Esophagus squamous epithelium (tissue), 5 donors: ENCODE results near the gene STRBP. TPM values are rescaled to one million over a fixed set of nuclear protein-coding genes. Genes with fewer than 3 reads are reported as not detected.

Experiments
- DNase-seq: peaks from one replicate; lab custom pipeline; 2025; lab: John Stamatoyannopoulos, UW
- H3K27ac ChIP-seq, 4 donors: fragments of 200-600 bp; sonication (generic); one replicate each; pipeline ENCODE4 v1.5.1; 2016 to 2019; ENCODE audit warnings: mild to moderate bottlenecking in 1 of 4
- H3K27me3 ChIP-seq, 4 donors: fragments of 200-600 bp; sonication (generic); 1 replicate in 3 of 4; 2 replicates in 1 of 4; pipeline versions ENCODE4 v1.5.1 to v1.6.0; 2017 to 2021; ENCODE audit warnings: antibody characterized with exemption in 1 of 4
- H3K36me3 ChIP-seq, 3 donors: fragments of 200-600 bp; sonication (generic); one replicate each; pipeline ENCODE4 v1.5.1; 2016 to 2019
- H3K4me1 ChIP-seq, 3 donors: fragments of 200-600 bp; sonication (generic); one replicate each; pipeline ENCODE4 v1.5.1; 2017 to 2019
- H3K4me3 ChIP-seq, 4 donors: fragments of 200-600 bp; sonication (generic); 1 replicate in 3 of 4; 2 replicates in 1 of 4; pipeline ENCODE4 v1.5.1; 2016 to 2019; ENCODE audit warnings: mild to moderate bottlenecking in 2 of 4, moderate library complexity in 1 of 4
- H3K9me3 ChIP-seq, 3 donors: fragments of 200-600 bp; sonication (generic); one replicate each; pipeline ENCODE4 v1.5.1; 2016 to 2019
- CTCF ChIP-seq, 6 experiments: fragments of 450-650 bp in 4 of 6; fragments of 200-600 bp in 2 of 6; sonication (generic) in 2 of 6; IDR thresholded peaks; one replicate each; pipeline ENCODE4 v1.5.1; 2016 to 2019; ENCODE audit warnings: antibody characterized with exemption in 6 of 6, mild to moderate bottlenecking in 4 of 6, moderate library complexity in 4 of 6
- POLR2A ChIP-seq, 4 donors: fragments of 450-650 bp; IDR thresholded peaks; one replicate each; pipeline ENCODE4 v1.6.1; 2017; ENCODE audit warnings: antibody characterized with exemption in 4 of 4, mild to moderate bottlenecking in 4 of 4, moderate library complexity in 3 of 4
- WGBS, 2 donors: methylation state at CpG; one replicate each; pipeline ENCODE4 v1.1.5; 2018; 5-methylcytosine and 5-hydroxymethylcytosine counted together
- intact Hi-C: fragments of 100-400 bp; cut with DNase I; formaldehyde crosslinking; loops from one replicate; pipeline ENCODE4 v1.15.0; 2022
- total RNA-seq, 4 donors: library from RNA; depleted of rRNA; stranded (reverse); fragments of >200 nt; gene quantifications; one replicate each; pipeline ENCODE4 v1.1.0, GENCODE V29; 2016
- donor health status: DM: yes; HTN: yes; CAD: no.

STRBP gene
- total RNA-seq, 4 donors from 2014 or later, result 22.7 to 26.1 (median 23.6) TPM

- 77 to 85% methylated on average over 3 of the region's 4 CpGs for WGBS, 2 donors
Measured at GRCh38 chr9:123312306-123312877, 44.0 kb upstream of the STRBP start.

GRCh38 chr9:123311250-123311752 lies 42.9 kb upstream of the STRBP start:
- TF ChIP-seq POLR2A (IDR thresholded peaks at IDR 0.05), result no peak
- Histone ChIP-seq H3K27me3 (no peaks in the 10 kb centered on the region), H3K9me3 (no peaks in the 10 kb centered on the region), H3K36me3 (no peaks in the 10 kb centered on the region), H3K4me1 (peaks cover 0 to 22% (median 2%) of the 10 kb centered on the region in 3 donors), H3K27ac (no peak overlapping the region), H3K4me3 (no peak overlapping the region)
- 66 to 73% methylated on average over 9 of the region's 9 CpGs for WGBS, 2 donors
- intact Hi-C loops, result no loop called here
- DNase-seq, result no peak

More at GRCh38 chr9:123312306-123312877, 44.0 kb upstream of the STRBP start:
- peaks cover 0 to 28% (median 2%) of the 10 kb centered on the region in 3 donors for H3K4me1 ChIP-seq
- no peaks in the 10 kb centered on the region for H3K36me3 ChIP-seq
- no peak for DNase-seq
- no peaks in the 10 kb centered on the region for H3K27me3 ChIP-seq
- no peak for TF ChIP-seq CTCF (IDR thresholded peaks at IDR 0.05)
- TF ChIP-seq POLR2A (IDR thresholded peaks at IDR 0.05), result no peak
- H3K4me3 ChIP-seq, result no peak overlapping the region
- no peaks in the 10 kb centered on the region for H3K9me3 ChIP-seq
- no peak overlapping the region for H3K27ac ChIP-seq
- intact Hi-C loops, result no loop called here

- 61 to 63% methylated on average over 4 of the region's 4 CpGs for WGBS, 2 donors
- DNase-seq, result no peak
- TF ChIP-seq POLR2A (IDR thresholded peaks at IDR 0.05) (no peak), CTCF (IDR thresholded peaks at IDR 0.05) (no peak)
- Histone ChIP-seq H3K36me3 (no peaks in the 10 kb centered on the region), H3K4me1 (peaks cover 0 to 16% (median 2%) of the 10 kb centered on the region in 3 donors), H3K27me3 (no peaks in the 10 kb centered on the region), H3K9me3 (no peaks in the 10 kb centered on the region), H3K27ac (no peak overlapping the region), H3K4me3 (no peak overlapping the region)
- intact Hi-C loops, result no loop called here
Measured at GRCh38 chr9:123310551-123311249, 42.3 kb upstream of the STRBP start.

GRCh38 chr9:123309611-123310010 lies 41.2 kb upstream of the STRBP start:
- H3K27ac ChIP-seq, result no peak overlapping the region
- TF ChIP-seq CTCF (IDR thresholded peaks at IDR 0.05), result no peak
- TF ChIP-seq POLR2A (IDR thresholded peaks at IDR 0.05), result no peak
- 71 to 90% methylated on average over 1 of the region's 1 CpG for WGBS, 2 donors

GRCh38 chr9:123305879-123306278 lies 37.5 kb upstream of the STRBP start:
- no peaks in the 10 kb centered on the region for H3K9me3 ChIP-seq
- H3K4me3 ChIP-seq, result no peak overlapping the region
- H3K4me1 ChIP-seq, result no peaks in the 10 kb centered on the region
- no peak overlapping the region for H3K27ac ChIP-seq
- H3K36me3 ChIP-seq, result no peaks in the 10 kb centered on the region
- no peak for TF ChIP-seq CTCF (IDR thresholded peaks at IDR 0.05)
- TF ChIP-seq POLR2A (IDR thresholded peaks at IDR 0.05), result no peak
- intact Hi-C loops, result no loop called here
- no peaks in the 10 kb centered on the region for H3K27me3 ChIP-seq
- 57 to 83% methylated on average over 3 of the region's 4 CpGs for WGBS, 2 donors
- DNase-seq, result no peak

More at GRCh38 chr9:123309611-123310010, 41.2 kb upstream of the STRBP start:
- no peak for DNase-seq
- peaks cover 0 to 7% (median 0%) of the 10 kb centered on the region in 3 donors for H3K4me1 ChIP-seq
- H3K9me3 ChIP-seq, result no peaks in the 10 kb centered on the region
- intact Hi-C loops, result no loop called here
- no peaks in the 10 kb centered on the region for H3K36me3 ChIP-seq
- H3K4me3 ChIP-seq, result no peak overlapping the region
- no peaks in the 10 kb centered on the region for H3K27me3 ChIP-seq
